Erythroblast (primary cell): ENCODE results near the gene TBX6.

Experiments
- DNase-seq, 2 experiments: peaks; one replicate each; lab custom pipeline; 2025; lab: John Stamatoyannopoulos, UW
- GATA1 ChIP-seq: IDR thresholded peaks from 2 replicates; pipeline ENCODE4 v1.6.1; 2011; ENCODE audit warnings: low read depth, mild to moderate bottlenecking, control low read depth, low read length, moderate library complexity
- POLR2A ChIP-seq: IDR thresholded peaks from 2 replicates; pipeline ENCODE4 v1.6.1; 2011; ENCODE audit warnings: mild to moderate bottlenecking, low read length

Gene TBX6

DNA sequence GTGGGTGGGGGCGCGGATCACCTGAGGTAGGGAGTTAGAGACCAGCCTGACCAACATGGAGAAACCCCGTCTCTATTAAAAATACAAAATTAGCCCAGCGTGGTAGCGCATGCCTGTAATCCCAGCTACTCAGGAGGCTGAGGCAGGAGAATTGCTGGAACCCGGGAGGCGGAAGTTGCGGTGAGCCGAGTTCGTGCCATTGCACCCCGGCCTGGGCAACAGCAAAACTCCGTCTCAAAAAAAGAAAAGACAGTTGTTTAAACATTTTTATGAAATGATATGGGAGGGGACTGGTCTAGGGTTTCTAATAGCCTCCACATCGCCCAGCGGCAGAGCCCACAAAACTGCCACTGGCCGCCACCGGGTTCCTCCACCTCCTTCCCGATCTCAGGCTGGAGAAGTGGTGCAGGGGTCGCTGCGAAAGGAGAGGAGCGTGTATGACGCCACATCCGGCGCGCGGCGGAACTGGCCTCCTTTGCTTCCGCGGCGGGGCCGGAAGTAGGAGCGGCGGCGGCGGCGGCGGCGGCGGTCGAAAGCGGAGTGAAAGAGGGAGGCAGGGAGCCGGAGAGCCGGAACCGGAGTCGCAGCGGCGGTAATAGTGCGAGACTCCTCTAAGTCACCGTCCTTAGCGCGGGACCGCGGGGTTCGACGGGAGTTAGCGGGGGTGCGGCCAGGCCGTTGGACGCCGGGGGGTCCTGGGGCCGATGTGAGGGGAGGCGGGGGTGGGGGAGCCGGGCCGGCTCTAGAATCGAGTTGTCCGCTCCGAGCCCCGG lies 16.0 kb downstream of the TBX6 start, which contains the start of gene PPP4C:
PPP4C (plus strand) TSS at position 492 of the 773 bp plus-strand sequence. CDS start 384 bp downstream, outside the sequence.
- peak; percentile 88 for TF ChIP-seq POLR2A
- no peak for TF ChIP-seq GATA1
- DNase-seq, result peak; percentile 94 to 95

- TF ChIP-seq GATA1 (no peak), POLR2A (no peak)
- DNase-seq, result no peak
These were observed 21.2 kb downstream of the TBX6 start for GRCh38 chr16:30070490-30070889.

DNA sequence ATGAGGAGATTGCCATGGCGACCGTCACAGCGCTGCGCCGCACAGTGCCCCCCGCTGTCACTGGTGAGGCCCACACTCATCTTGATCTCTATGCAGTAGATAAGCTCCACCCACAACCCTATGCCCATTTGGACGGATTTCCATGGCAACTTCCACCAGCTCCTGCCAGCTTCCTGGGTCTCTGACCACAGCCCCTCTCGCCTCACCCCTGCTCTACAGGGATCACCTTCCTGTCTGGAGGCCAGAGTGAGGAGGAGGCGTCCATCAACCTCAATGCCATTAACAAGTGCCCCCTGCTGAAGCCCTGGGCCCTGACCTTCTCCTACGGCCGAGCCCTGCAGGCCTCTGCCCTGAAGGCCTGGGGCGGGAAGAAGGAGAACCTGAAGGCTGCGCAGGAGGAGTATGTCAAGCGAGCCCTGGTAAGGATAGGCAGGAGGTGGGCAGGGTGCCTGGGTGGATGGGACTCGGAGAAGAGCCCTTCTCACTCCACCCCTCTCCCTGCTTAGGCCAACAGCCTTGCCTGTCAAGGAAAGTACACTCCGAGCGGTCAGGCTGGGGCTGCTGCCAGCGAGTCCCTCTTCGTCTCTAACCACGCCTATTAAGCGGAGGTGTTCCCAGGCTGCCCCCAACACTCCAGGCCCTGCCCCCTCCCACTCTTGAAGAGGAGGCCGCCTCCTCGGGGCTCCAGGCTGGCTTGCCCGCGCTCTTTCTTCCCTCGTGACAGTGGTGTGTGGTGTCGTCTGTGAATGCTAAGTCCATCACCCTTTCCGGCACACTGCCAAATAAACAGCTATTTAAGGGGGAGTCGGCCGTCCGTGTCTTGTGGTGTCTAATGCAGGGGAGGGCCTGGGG lies 21.9 kb downstream of the TBX6 start:
- TF ChIP-seq POLR2A (no peak), GATA1 (no peak)
- no peak for DNase-seq

GRCh38 chr16:30068750-30069610 lies 22.7 kb downstream of the TBX6 start:
- no peak for TF ChIP-seq POLR2A
- no peak for TF ChIP-seq GATA1
- DNase-seq, result peak in 1 of 2 experiments; percentile 65

DNA sequence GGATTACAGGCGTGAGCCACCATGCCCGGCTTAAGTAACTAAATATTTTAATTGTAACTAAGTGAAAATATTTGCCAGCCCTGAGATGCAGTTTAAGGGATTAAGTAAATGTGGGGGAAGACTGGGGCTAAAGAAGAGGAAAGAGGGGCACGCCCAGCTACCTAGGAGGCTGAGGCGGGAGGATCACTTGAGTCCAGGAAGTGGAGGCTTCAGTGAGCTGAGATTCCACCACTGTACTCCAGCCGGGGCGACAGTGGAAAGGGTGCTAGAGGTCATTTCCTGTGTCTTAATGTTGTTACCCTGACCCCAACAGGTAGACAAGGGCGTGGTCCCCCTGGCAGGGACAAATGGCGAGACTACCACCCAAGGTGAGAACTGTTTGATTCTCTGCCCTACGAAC lies 23.4 kb downstream of the TBX6 start:
- DNase-seq, result no peak
- TF ChIP-seq POLR2A, result no peak
- TF ChIP-seq GATA1, result no peak

- TF ChIP-seq GATA1 (no peak), POLR2A (no peak)
- no peak for DNase-seq
These were observed 24.2 kb downstream of the TBX6 start for GRCh38 chr16:30067584-30067916.

GRCh38 chr16:30066761-30067583 lies 24.8 kb downstream of the TBX6 start:
- DNase-seq, result no peak
- no peak for TF ChIP-seq POLR2A
- TF ChIP-seq GATA1, result no peak

- peak; percentile 36 for TF ChIP-seq POLR2A
- TF ChIP-seq GATA1, result no peak
- DNase-seq, result peak; percentile 78 to 84
These were observed 25.6 kb downstream of the TBX6 start for GRCh38 chr16:30065943-30066760.

DNA sequence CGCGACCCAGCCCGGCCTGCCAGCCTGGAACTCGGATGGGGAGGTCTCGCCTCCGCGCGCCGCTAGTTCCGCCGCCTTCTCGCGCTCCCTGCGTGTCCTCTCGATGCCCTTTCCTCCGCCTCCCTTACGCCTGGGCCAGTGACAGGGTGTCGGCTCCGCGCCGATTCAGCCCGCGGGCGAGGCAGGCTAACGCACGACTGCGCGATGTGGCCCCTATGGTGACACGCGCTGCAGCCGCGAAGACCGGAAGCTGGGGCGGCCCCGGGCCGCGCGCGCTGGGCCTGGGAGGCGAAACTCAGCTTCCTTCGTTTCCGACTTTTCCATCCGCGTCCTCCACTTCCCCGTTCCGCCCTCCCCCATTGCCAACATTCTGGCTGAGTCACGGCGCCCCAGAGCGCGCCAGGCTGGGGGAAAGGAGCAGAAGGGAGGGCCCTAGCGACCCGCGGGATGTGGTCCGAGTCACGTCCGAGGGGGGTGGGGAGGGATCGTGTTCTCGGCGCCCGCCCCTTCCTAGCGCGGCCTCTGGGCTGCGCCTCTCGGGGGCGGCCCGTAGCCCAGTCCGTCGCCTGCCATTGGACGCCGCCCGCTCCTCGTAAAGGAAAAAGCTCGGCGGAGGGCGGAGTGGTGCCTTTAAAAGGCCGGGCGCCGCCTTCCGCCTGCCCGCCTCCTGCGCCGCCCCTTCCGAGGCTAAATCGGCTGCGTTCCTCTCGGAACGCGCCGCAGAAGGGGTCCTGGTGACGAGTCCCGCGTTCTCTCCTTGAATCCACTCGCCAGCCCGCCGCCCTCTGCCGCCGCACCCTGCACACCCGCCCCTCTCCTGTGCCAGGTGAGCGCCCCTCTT lies 26.4 kb downstream of the TBX6 start, which contains the start of gene ALDOA:
ALDOA (plus strand) TSS at position 659 of the 841 bp plus-strand sequence. CDS start 1,138 bp downstream, outside the sequence.
- DNase-seq, result peak; percentile 96 to 98
- TF ChIP-seq POLR2A (peak; percentile 95), GATA1 (no peak)

DNA sequence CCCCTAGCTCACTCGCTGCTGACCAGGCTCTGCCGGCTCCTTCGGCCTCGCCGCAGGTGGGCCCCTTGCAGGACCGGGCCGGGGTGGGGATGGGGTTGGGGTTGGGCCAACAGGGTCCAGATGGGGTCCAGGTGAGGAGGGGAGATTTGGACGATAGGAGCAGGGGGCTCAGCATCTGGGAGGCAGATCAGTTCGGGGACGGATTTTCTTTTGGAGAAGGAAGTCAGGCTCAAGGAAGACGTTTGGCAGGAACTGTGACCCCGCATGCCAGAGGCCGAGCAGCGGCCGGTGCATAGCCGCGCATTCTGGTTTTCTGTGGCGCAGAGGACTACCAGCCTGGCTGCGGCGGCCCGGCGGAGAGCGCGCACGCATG lies 27.0 kb downstream of the TBX6 start:
- no peak for DNase-seq
- TF ChIP-seq POLR2A (no peak), GATA1 (no peak)
